Activated CD8-positive, alpha-beta memory T cell treated with anti-CD3 and anti-CD28 coated beads for 36 hours (primary cell): Measurements from ENCODE around the gene SELL. TPM values are rescaled to one million over a fixed set of nuclear protein-coding genes. Genes with fewer than 3 reads are reported as not detected.
"Not testable (repeated sequence)": the region's sequence is repeated elsewhere in the genome, so short reads cannot be mapped to it uniquely, and the experiment has no call there.

Experiments
- CTCF ChIA-PET: fragments of 350-600 bp; sonication (Branson Sonifier 250); formaldehyde crosslinking; loops from one replicate; lab custom pipeline; 2021; ENCODE audit warnings: antibody characterized with exemption; lab: Charles Lee
- POLR2A ChIA-PET: fragments of 350-600 bp; sonication (Branson Sonifier 250); formaldehyde crosslinking; loops from one replicate; lab custom pipeline; 2021; ENCODE audit warnings: antibody characterized with exemption; lab: Charles Lee
- total RNA-seq, 2 experiments: library from RNA; stranded (reverse); gene quantifications; one replicate each; pipeline ENCODE4 v1.2.3, GENCODE V29; 2021

SELL gene
- total RNA-seq, 2 experiments from 2014 or later = 33.4 to 39.0 TPM

- ChIA-PET CTCF (interaction anchor here (0.7 to 2.3 kb wide), 4 partner anchors 9 to 79 kb away, joined by 3 to 11 read pairs (median 3); no protein-coding TSS in a partner anchor), POLR2A (no interaction called here)
Observed at GRCh38 chr1:169681140-169681539, 30.3 kb downstream of the SELL start.

GRCh38 chr1:169680377-169681019 lies 30.9 kb downstream of the SELL start:
- ChIA-PET CTCF (interaction anchor here (0.7 to 1.2 kb wide), 4 partner anchors 9 to 79 kb away, joined by 3 read pairs; no protein-coding TSS in a partner anchor), POLR2A (no interaction called here)

GRCh38 chr1:169679692-169680091 lies 31.7 kb downstream of the SELL start:
- POLR2A ChIA-PET = no interaction called here
- CTCF ChIA-PET = interaction anchor here (0.8 kb wide), 1 partner anchor 12 kb away, joined by 3 read pairs; no protein-coding TSS in a partner anchor

- ChIA-PET CTCF (no interaction called here), POLR2A (no interaction called here)
Observed at GRCh38 chr1:169676001-169676400, 35.4 kb downstream of the SELL start.

GRCh38 chr1:169670836-169671235 lies 40.6 kb downstream of the SELL start:
- CTCF ChIA-PET = no interaction called here
- POLR2A ChIA-PET = no interaction called here

GRCh38 chr1:169670244-169670643 lies 41.2 kb downstream of the SELL start:
- CTCF ChIA-PET, POLR2A ChIA-PET: not testable (repeated sequence)

- POLR2A ChIA-PET, CTCF ChIA-PET: not testable (repeated sequence)
Observed at GRCh38 chr1:169667699-169668596, 43.5 kb downstream of the SELL start.

- POLR2A ChIA-PET, CTCF ChIA-PET: not testable (repeated sequence)
Observed at GRCh38 chr1:169667227-169667639, 44.2 kb downstream of the SELL start.

GRCh38 chr1:169662680-169663079 lies 48.7 kb downstream of the SELL start:
- CTCF ChIA-PET, POLR2A ChIA-PET: not testable (repeated sequence)

GRCh38 chr1:169661066-169661465 lies 50.4 kb downstream of the SELL start:
- CTCF ChIA-PET, POLR2A ChIA-PET: not testable (repeated sequence)

- POLR2A ChIA-PET, CTCF ChIA-PET: not testable (repeated sequence)
Observed at GRCh38 chr1:169658777-169659176, 52.6 kb downstream of the SELL start.

- ChIA-PET CTCF (no interaction called here), POLR2A (no interaction called here)
Observed at GRCh38 chr1:169653873-169654272, 57.5 kb downstream of the SELL start.

GRCh38 chr1:169651035-169651434 lies 60.4 kb downstream of the SELL start:
- ChIA-PET POLR2A (no interaction called here), CTCF (no interaction called here)

- POLR2A ChIA-PET = no interaction called here
- CTCF ChIA-PET = no interaction called here
Observed at GRCh38 chr1:169650551-169650950, 60.9 kb downstream of the SELL start.

GRCh38 chr1:169648709-169649108 lies 62.7 kb downstream of the SELL start:
- CTCF ChIA-PET = no interaction called here
- POLR2A ChIA-PET = no interaction called here

GRCh38 chr1:169648187-169648586 lies 63.2 kb downstream of the SELL start:
- CTCF ChIA-PET = no interaction called here
- POLR2A ChIA-PET = no interaction called here

GRCh38 chr1:169647512-169647911 lies 63.9 kb downstream of the SELL start:
- ChIA-PET CTCF (no interaction called here), POLR2A (no interaction called here)

GRCh38 chr1:169644297-169644696 lies 67.1 kb downstream of the SELL start:
- ChIA-PET CTCF (interaction anchor here (0.7 kb wide), 1 partner anchor 1090 kb away, joined by 3 read pairs; no protein-coding TSS in a partner anchor), POLR2A (no interaction called here)
